Ammon's horn (tissue), 1 donor: ENCODE measurements around the gene DDX39A.
"Not testable (repeated sequence)": the region's sequence is repeated elsewhere in the genome, so short reads cannot be mapped to it uniquely, and the experiment has no call there.

Source experiments
- DNase-seq: peaks from one replicate; pipeline ENCODE4 v3.0.0-alpha.2; 2016; ENCODE audit warnings: low spot score

DDX39A gene

DNA sequence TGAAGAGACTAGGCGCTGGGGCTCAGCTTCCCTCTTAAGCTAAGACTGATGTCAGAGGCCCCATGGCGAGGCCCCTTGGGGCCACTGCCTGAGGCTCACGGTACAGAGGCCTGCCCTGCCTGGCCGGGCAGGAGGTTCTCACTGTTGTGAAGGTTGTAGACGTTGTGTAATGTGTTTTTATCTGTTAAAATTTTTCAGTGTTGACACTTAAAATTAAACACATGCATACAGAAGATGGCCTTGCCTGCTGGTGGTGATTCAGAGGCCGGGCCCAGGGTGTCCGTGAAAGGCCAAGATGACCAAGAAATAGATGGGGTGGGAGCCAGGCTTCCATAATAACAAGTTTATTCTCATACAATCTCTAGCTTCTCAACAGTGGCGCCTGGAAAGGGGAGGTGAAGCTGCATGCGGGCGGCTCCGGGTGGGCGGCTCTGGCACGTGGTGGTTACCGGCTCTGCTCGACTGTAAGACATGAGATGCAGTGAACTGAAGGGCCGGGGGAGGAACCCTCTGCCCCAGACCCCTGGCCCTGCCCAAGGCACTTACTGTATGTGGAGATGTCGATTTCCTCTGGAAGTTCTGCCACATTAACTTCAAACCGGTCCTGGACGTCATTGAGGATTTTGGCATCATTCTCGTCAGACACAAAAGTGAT is 10.5 kb downstream of the DDX39A start:
- DNase-seq = no peak

DNA sequence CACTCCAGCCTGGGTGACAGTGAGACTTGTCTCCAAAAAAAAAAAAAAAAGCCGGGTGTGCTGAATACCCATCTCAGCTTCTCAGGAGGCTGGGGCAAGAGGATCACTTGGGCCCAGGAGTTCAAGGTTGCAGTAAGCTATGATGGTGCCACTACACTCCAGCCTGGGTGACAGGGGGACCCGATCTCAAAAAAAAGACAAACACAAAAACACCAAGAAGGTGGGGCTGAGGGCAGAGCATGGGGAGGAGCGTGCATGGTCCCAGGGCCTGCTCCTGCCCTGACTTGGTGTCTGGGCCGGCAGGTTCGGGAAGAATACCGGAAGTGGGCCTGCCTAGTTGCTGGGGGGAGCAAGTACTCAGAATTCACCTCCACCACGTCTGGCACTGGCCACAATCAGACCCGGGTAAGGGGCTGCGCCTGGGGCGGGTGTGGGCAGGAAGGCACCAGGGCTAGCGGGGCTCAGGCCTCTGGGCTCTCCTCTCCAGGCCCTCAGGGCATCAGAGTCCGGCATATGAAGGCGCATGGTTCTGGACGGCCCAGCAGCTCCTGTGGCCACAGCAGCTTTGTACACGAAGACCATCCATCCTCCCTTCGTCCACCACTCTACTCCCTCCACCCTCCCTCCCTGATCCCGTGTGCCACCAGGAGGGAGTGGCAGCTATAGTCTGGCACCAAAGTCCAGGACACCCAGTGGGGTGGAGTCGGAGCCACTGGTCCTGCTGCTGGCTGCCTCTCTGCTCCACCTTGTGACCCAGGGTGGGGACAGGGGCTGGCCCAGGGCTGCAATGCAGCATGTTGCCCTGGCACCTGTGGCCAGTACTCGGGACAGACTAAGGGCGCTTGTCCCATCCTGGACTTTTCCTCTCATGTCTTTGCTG is 11.3 kb downstream of the DDX39A start:
- DNase-seq = no peak

GRCh38 chr19:14406645-14407401 is 12.3 kb downstream of the DDX39A start:
- no peak for DNase-seq

- DNase-seq = peak; percentile 95
Observed at GRCh38 chr19:14405758-14406644, 13.1 kb downstream of the DDX39A start.

DNA sequence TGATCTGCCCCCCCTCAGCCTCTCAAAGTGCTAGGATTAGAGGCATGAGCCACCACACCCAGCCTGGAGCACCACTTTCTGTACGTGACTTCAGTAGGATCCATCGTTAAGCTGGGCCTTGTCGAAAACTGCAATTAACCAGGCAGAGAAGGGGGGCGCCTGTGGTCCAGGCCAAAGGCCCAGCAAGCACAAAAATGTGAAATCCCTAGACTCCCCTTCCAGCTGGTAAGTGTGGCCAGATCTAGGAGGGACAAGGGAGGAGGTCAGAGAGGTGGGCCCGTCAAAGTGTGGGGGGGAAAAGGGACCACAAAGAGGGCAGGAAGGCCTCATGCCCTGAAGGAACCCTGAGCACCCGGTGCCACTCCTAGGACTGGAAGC is 13.8 kb downstream of the DDX39A start:
- no peak for DNase-seq

- DNase-seq = no peak
Observed at GRCh38 chr19:14404312-14404711, 14.8 kb downstream of the DDX39A start.

DNA sequence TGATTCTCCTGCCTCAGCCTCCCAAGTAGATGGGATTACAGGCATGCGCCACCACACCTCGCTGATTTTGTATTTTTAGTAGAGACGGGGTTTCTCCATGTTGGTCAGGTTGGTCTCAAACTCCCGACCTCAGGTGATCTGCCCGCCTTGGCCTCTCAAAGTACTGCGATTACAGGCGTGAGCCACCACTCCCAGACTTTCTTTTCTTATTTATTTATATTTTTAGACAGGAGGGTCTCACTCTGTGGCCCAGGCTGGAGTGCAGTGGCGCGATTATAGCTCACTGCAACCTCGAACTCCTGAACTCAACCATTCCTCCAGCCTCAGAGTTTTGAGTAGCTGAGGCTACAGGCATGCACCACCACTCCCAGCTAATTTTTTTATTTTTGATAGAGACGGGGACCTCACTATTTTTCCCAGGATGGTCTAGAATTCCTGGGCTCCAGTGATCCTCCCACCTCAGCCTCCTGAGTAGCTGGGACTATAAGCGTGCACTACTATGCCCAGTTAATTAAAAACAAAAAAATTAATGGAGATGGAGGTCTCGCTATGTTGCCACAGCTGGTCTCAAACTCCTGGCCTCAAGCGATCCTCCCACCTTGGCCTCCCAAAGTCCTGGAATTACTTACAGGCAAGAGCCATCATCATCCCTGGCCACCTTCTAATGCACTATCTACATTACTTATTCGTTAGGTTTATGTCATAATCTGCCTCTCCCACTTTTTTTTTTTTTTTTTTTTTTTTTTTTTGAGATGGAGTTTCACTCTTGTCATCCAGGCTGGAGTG is 15.8 kb downstream of the DDX39A start:
- not testable (repeated sequence) for DNase-seq

DNA sequence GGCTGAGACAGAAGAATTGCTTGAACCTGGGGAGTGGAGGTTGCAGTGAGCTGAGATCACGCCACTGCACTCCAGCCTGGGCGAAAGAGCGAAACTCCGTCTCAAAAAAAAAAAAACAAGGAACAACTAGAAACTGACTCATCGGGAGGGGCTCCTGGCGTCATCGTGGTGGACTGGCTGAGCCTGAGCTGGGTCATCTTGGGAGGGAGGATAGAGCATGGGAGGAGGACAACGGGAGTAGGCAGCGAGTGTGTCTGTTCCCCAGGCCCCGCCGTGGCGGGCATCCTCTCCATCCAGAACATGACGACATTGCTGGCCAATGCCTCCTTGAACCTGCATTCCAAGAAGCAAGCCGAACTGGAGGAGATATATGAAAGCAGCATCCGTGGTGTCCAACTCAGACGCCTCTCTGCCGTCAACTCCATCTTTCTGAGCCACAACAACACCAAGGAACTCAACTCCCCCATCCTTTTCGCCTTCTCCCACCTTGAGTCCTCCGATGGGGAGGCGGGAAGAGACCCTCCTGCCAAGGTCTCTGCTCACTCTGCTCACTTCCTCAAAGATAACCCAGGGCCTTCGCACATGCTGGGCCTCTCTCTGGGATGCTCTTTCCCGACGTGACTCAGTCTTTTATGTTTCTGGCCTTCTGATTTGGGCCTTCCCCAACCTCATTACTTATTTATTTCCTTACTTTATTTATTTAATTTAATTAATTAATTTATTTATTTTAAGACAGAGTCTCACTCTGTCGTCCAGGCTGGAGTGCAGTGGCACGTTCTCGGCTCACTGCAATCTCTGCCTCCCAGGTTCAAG is 16.6 kb downstream of the DDX39A start:
- DNase-seq = no peak

GRCh38 chr19:14401468-14402195 is 17.5 kb downstream of the DDX39A start:
- no peak for DNase-seq

DNA sequence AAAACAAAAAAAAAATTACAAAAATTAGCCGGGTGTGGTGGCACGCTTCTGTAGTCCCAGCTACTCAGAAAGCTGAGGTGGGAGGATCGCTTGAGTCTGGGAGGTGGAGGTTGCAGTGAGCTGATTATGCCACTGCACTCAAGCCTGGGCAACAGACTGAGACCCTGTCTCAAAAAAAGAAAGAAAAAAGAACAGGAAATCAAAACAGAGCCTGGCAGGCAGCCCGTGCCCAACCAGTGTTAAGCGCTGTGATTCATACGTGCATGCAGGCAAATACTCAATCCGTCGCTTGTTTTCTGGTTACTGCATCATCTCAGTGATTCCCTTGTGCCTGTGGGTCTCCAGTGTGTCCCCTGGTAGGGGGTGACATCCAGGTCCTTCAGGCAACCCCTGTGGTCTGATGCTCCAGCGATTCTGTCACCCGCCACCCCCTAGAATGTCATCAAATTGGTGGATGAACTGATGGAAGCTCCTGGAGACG is 18.1 kb downstream of the DDX39A start:
- no peak for DNase-seq

DNA sequence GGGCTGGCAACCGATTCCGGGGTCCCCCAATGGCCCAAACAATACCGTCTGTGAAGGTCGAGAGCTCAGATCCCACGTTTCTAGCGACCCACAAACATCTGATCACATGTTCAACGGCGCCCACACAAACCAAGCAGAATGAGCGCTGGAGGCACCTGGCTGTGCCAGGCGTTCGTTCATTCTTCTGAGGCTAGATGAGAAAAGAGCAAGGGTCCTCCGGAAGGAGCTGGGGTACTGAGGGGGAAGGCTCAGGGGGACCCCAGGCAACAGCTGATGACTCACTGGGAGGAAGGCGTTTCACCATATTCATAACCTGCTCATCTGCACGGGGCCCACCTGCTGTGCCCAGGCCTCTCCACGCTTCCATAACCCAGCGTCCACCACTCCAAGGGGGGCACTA is 22.0 kb downstream of the DDX39A start:
- DNase-seq = not testable (repeated sequence)

DNA sequence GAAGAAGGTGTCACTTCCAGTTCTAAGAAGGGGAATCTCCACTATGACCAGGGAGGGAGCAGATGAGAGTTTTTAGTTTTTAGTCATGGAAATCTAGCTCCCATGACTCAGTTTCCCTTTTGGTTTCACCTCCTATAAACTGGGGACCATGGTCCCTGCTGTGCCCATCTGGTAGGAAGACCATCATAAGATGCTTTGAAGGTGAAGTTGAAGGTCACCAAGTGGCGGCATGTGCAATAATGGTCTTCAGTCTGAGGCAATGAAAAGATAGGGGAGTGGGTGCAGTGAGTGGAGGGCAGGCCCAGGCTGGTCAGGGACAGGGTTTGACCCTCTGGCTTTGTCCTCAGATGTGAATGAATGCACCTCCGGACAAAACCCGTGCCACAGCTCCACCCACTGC is 22.4 kb downstream of the DDX39A start:
- DNase-seq = not testable (repeated sequence)

DNA sequence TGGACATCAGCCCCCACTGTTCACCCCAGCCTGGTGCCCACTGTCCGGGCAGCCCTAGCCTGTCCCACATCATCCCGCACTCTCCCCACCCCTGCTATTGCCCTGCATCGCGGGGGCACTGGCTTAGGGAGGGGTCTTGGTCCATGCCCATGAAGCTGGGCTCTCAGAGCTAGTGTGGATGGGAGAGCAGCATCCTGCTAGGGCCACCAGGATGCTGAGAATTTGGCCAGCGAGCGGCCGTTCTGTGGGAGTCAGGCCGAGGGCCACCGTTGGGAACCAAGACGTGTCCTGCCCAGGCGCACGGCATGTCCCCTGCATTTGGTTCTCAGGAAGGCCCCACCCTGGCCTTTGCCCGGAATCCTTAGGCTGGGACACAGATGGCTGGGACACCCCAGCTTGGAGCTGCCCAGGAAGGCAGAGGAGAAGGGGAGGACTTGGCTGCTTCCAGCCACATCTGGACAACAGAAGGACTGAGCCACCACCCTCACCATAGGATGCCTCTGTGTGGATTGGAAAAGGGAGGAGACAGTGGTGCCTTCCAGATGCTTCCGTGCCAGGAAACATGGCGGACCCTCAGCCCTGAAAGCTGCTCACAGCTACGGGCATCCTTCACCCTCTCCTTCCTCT is 23.3 kb downstream of the DDX39A start:
- DNase-seq = no peak

- DNase-seq = no peak
Observed at GRCh38 chr19:14395262-14395661, 23.9 kb downstream of the DDX39A start.

- no peak for DNase-seq
Observed at GRCh38 chr19:14394167-14394566, 25.0 kb downstream of the DDX39A start.

- no peak for DNase-seq
Observed at GRCh38 chr19:14393329-14393728, 25.8 kb downstream of the DDX39A start.

DNA sequence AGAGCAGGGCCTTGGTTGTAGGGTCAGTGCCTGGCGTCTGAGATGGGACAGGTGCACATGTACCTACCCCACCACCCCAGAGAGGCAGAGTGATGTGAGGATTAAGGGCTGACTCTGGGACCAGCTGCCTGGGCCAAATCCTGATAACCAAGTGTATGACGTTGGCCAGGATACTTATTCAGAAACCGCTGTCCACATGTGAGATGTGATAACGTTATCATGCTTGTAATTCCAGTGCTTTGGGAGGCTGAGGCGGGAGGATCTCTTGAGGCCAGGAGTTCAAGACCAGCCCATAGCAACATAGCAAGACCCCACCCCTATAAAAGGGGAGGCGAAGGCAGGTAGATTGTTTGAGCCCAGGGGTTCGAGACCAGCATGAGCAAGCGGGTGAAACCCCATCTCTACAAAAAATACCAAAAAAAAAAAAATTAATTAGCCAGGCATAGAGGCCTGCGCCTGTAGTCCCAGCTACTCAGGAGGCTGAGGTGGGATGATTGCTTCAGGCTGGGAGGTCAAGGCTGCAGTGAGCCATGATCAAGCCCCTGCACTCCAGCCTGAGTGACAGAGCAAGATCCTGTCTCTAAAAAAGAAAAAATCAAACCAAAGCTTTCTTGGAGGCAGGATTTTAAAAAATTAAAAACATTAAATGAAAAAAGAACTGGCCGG is 27.9 kb downstream of the DDX39A start:
- DNase-seq = no peak

DNA sequence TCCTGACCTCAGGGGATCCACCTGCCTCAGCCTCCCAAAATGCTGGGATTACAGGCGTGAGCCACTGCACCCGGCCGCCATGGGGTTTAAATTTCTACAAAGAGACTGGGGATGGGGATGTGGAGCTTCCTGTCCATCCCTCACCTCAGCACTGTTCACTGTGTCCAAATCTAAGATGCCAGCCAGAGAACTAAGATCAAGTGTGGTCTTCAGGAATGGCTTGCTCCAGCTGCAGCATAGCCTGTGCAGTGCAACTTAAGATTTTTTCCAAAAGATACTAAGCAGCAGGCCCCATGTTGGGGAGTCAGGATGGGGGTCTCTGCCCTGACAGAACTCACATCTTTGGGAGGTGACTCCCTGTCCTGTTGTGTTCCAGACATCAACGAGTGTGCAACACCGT is 28.6 kb downstream of the DDX39A start:
- DNase-seq = no peak
